OCI-LY7 (cell line): ENCODE measurements around the gene CCSAP. TPM values are rescaled to one million over a fixed set of nuclear protein-coding genes. Genes with fewer than 3 reads are reported as not detected.

Source experiments
- BruUV-seq: library from RNA; stranded (reverse); fragments of 400-500 nt; replicated peaks from 2 replicates; lab custom pipeline; 2021; lab: Mats Ljungman, UMichigan
- CTCF ChIA-PET: fragments of 300-600 bp; sonication (Branson Sonifier 250); formaldehyde crosslinking; loops from one replicate; lab custom pipeline; 2022; ENCODE audit warnings: antibody characterized with exemption; ENCODE audit not compliant: unreplicated experiment; lab: Charles Lee
- POLR2A ChIA-PET: fragments of 300-600 bp; sonication (Branson Sonifier 250); formaldehyde crosslinking; loops from one replicate; lab custom pipeline; 2022; ENCODE audit warnings: antibody characterized with exemption; lab: Charles Lee
- DNase-seq: peaks from one replicate; pipeline ENCODE4 v3.0.0-alpha.2; 2015; ENCODE audit warnings: low spot score
- H2AFZ ChIP-seq: fragments of 200-600 bp; sonication (generic), shearing (Covaris generic); 2 replicates; pipeline ENCODE4 v1.6.1; 2014; ENCODE audit warnings: mild to moderate bottlenecking, antibody characterized with exemption, low read length, moderate library complexity
- H3K27ac ChIP-seq: fragments of 200-600 bp; sonication (generic); 2 replicates; pipeline ENCODE4 v1.5.1; 2014; ENCODE audit warnings: mixed run types, low read depth, mild to moderate bottlenecking, moderate library complexity, low read length, inconsistent platforms; ENCODE audit not compliant: poor library complexity, severe bottlenecking
- H3K36me3 ChIP-seq: fragments of 200-600 bp; sonication (generic); 2 replicates; pipeline ENCODE4 v1.6.1; 2014; ENCODE audit warnings: mild to moderate bottlenecking, antibody characterized with exemption, low read length, moderate library complexity, mixed read lengths; ENCODE audit not compliant: insufficient read depth
- H3K4me1 ChIP-seq: fragments of 200-600 bp; sonication (generic); 2 replicates; pipeline ENCODE4 v1.5.1; 2014; ENCODE audit warnings: mild to moderate bottlenecking, low read length; ENCODE audit not compliant: insufficient read depth, poor library complexity, severe bottlenecking
- H3K4me2 ChIP-seq: fragments of 200-600 bp; sonication (generic); 2 replicates; pipeline ENCODE4 v1.6.1; 2014; ENCODE audit warnings: mild to moderate bottlenecking, low read length
- H3K4me3 ChIP-seq: fragments of 200-600 bp; sonication (generic); 2 replicates; pipeline ENCODE4 v1.5.1; 2014; ENCODE audit warnings: mild to moderate bottlenecking, low read depth, low read length; ENCODE audit not compliant: poor library complexity, severe bottlenecking
- H3K79me2 ChIP-seq: fragments of 200-600 bp; sonication (generic); 2 replicates; pipeline ENCODE4 v1.6.1; 2016; ENCODE audit warnings: low read depth, mild to moderate bottlenecking, low read length, moderate library complexity, mixed read lengths; ENCODE audit not compliant: insufficient read depth
- H3K9me2 ChIP-seq: fragments of 200-600 bp; sonication (generic); 2 replicates; pipeline ENCODE4 v1.6.1; 2016; ENCODE audit warnings: mild to moderate bottlenecking, low read length, mixed read lengths; ENCODE audit not compliant: insufficient read depth
- H3K9me3 ChIP-seq: fragments of 200-600 bp; sonication (generic); 2 replicates; pipeline ENCODE4 v1.6.1; 2014; ENCODE audit warnings: mild to moderate bottlenecking, mixed run types, low read length, mixed read lengths
- H4K20me1 ChIP-seq: fragments of 200-600 bp; sonication (generic); 2 replicates; pipeline ENCODE4 v1.6.1; 2014; ENCODE audit warnings: mild to moderate bottlenecking, antibody characterized with exemption, low read length, moderate library complexity, mixed read lengths; ENCODE audit not compliant: insufficient read depth
- CTCF ChIP-seq: fragments of 200-600 bp; sonication (generic); conservative IDR thresholded peaks from 2 replicates; pipeline ENCODE4 v1.5.1; 2014; ENCODE audit warnings: mild to moderate bottlenecking, antibody characterized with exemption, low read length, moderate library complexity, mixed read lengths
- EZH2phosphoT487 ChIP-seq: fragments of 200-600 bp; sonication (generic); IDR thresholded peaks from 2 replicates; pipeline ENCODE4 v1.6.1; 2018; ENCODE audit warnings: low read depth, borderline replicate concordance, mild to moderate bottlenecking, mixed run types, antibody characterized with exemption, low read length, moderate library complexity, mixed read lengths
- intact Hi-C: fragments of 100-400 bp; cut with micrococcal nuclease; formaldehyde crosslinking; loops from one replicate; pipeline ENCODE4 v1.10.0; 2022; ENCODE audit not compliant: unreplicated experiment
- total RNA-seq, 2 experiments: library from RNA; depleted of rRNA in 1 of 2; stranded (reverse); fragments of >200 nt in 1 of 2; shearing (Covaris generic) in 1 of 2; gene quantifications; 2 replicates each; pipeline ENCODE4 v1.2.3, GENCODE V29; 2014 to 2022

The CCSAP gene
- total RNA-seq, 2 experiments from 2014 or later = 10.5 to 15.7 TPM

- Histone ChIP-seq H3K4me1 (no peaks in the 10 kb centered on the region), H3K79me2 (no peaks in the 10 kb centered on the region; the same call in 1 of the 2 replicates), H3K27ac (no peak overlapping the region), H2AFZ (no peak overlapping the region), H4K20me1 (0 out of 2 replicates have a peak, but pooled peaks cover 6% of the 10 kb centered on the region), H3K36me3 (peaks cover 6% of the 10 kb centered on the region), H3K4me2 (no peak overlapping the region), H3K9me3 (peaks cover 5% of the 10 kb centered on the region; the same call in 1 of the 2 replicates), H3K4me3 (no peak overlapping the region), H3K9me2 (no peaks in the 10 kb centered on the region)
- no peak for TF ChIP-seq EZH2phosphoT487
- no peak for TF ChIP-seq CTCF
- BruUV-seq = no TSS peak
- intact Hi-C loops = no loop called here
- no peak for DNase-seq
- CTCF ChIA-PET = no interaction called here
- POLR2A ChIA-PET = interaction anchor here (0.6 kb wide), 1 partner anchor 93 kb away, joined by 3 read pairs; no protein-coding TSS in a partner anchor
Measured at GRCh38 chr1:229285440-229285839, 57.4 kb downstream of the CCSAP start.

- TF ChIP-seq EZH2phosphoT487 (no peak), CTCF (no peak)
- POLR2A ChIA-PET = no interaction called here
- Histone ChIP-seq H3K4me2 (no peak overlapping the region), H3K4me1 (no peaks in the 10 kb centered on the region), H3K4me3 (no peak overlapping the region), H3K79me2 (peaks cover 4% of the 10 kb centered on the region; the same call in 1 of the 2 replicates), H3K9me3 (peaks cover 5% of the 10 kb centered on the region; the same call in 1 of the 2 replicates), H3K9me2 (no peaks in the 10 kb centered on the region), H3K36me3 (peaks cover 6% of the 10 kb centered on the region), H2AFZ (no peak overlapping the region), H4K20me1 (0 out of 2 replicates have a peak, but pooled peaks cover 6% of the 10 kb centered on the region), H3K27ac (no peak overlapping the region)
- CTCF ChIA-PET = no interaction called here
- DNase-seq = no peak
- no TSS peak for BruUV-seq
- intact Hi-C loops = no loop called here
Measured at GRCh38 chr1:229284887-229285286, 58.0 kb downstream of the CCSAP start.

GRCh38 chr1:229283183-229283611, 59.6 kb downstream of the CCSAP start:
- H4K20me1 ChIP-seq = 0 out of 2 replicates have a peak, but pooled peaks cover 6% of the 10 kb centered on the region
- no peak for TF ChIP-seq CTCF
- DNase-seq = no peak
- H3K4me1 ChIP-seq = no peaks in the 10 kb centered on the region
- intact Hi-C loops = no loop called here
- no peak overlapping the region for H3K4me3 ChIP-seq
- no peak overlapping the region for H2AFZ ChIP-seq
- BruUV-seq = no TSS peak
- H3K27ac ChIP-seq = no peak overlapping the region
- ChIA-PET CTCF (no interaction called here), POLR2A (interaction anchor here (0.7 kb wide), 2 partner anchors 169 to 340 kb away, joined by 5 to 9 read pairs; no protein-coding TSS in a partner anchor)
- H3K9me3 ChIP-seq = peaks cover 5% of the 10 kb centered on the region; the same call in 1 of the 2 replicates
- no peaks in the 10 kb centered on the region for H3K36me3 ChIP-seq
- no peak overlapping the region for H3K4me2 ChIP-seq
- H3K79me2 ChIP-seq = peaks cover 5% of the 10 kb centered on the region; the same call in 1 of the 2 replicates
- no peaks in the 10 kb centered on the region for H3K9me2 ChIP-seq
